22Rv1 (cell line): ENCODE data around the gene EIPR1.

Source experiments
- H3K27ac ChIP-seq: fragments of 450-650 bp; 2 replicates; pipeline ENCODE4 v1.5.1; 2017
- ZFX ChIP-seq: fragments of 450-650 bp; IDR thresholded peaks from 2 replicates; pipeline ENCODE4 v1.6.1; 2017; ENCODE audit warnings: antibody characterized with exemption, borderline replicate concordance
- TF ChIP-seq, protein P1 (sequence below): fragments of 450-650 bp; IDR thresholded peaks from 2 replicates; pipeline ENCODE4 v1.5.1; 2017; ENCODE audit warnings: mild to moderate bottlenecking

EIPR1 gene

DNA sequence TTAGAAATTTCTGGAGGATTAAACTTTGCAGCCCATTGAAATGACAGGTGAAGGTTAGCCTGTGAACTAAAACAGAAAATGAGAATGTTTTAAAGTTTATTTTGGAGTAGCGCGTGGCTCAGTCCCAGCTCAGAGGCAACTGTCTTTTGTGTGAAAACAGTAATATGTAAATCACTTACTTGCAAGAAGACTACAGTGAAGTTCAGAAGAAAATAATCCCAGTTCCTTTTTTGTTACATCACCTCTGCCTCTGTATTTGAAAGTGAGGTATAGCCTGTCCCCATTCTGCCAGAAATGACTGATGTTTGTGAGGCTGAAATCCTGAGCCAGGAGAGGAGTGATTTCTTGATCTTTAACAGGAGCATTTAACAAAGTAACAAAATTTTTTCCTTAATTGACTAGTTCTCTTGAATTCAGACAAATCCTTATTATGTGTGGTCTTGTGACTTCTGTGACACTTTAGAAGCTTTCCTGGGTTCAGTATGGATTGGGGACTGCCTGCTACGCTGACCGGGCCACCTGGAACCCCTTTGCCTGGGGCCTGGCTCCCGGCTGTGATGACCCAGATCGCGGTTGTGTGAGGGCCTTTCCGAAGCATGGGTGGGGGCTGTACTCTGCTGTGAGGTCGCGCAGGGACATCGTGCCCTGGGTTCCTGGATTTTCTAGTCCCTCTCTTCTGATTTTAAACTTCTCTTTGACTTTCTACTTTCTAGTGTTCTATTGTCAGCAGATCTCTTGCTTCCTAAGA, 26.1 kb upstream of the EIPR1 start:
- no peak overlapping the region for H3K27ac ChIP-seq
- TF ChIP-seq ZFX = no peak
- TF ChIP-seq, protein P1, sequence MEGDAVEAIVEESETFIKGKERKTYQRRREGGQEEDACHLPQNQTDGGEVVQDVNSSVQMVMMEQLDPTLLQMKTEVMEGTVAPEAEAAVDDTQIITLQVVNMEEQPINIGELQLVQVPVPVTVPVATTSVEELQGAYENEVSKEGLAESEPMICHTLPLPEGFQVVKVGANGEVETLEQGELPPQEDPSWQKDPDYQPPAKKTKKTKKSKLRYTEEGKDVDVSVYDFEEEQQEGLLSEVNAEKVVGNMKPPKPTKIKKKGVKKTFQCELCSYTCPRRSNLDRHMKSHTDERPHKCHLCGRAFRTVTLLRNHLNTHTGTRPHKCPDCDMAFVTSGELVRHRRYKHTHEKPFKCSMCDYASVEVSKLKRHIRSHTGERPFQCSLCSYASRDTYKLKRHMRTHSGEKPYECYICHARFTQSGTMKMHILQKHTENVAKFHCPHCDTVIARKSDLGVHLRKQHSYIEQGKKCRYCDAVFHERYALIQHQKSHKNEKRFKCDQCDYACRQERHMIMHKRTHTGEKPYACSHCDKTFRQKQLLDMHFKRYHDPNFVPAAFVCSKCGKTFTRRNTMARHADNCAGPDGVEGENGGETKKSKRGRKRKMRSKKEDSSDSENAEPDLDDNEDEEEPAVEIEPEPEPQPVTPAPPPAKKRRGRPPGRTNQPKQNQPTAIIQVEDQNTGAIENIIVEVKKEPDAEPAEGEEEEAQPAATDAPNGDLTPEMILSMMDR = no peak

- no peak for TF ChIP-seq ZFX
- TF ChIP-seq, protein P1 = no peak
Measured at GRCh38 chr2:3399829-3400228, 22.2 kb upstream of the EIPR1 start.

DNA sequence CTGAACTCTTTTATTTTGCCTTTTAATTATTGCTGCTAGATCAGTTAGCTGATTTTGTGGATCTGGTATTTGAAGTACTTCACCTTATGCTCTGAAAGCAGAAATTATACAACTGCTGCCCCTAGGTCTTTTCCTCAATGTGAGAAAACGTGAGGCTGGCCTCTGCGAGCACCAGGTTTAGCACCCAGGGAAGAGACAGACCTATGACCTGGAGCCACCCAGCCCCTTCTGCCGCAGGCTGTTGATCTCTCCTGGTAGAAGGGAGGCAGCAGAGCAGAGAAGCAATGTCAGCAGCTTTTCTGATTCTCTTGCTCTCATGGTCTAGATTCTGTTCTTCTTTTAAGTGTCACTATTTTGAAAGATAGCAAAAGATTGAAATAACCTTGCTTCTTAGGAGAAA, 21.8 kb upstream of the EIPR1 start:
- no peak for TF ChIP-seq ZFX
- TF ChIP-seq, protein P1 = no peak

More at GRCh38 chr2:3399829-3400228, 22.2 kb upstream of the EIPR1 start:
- no peak overlapping the region for H3K27ac ChIP-seq

DNA sequence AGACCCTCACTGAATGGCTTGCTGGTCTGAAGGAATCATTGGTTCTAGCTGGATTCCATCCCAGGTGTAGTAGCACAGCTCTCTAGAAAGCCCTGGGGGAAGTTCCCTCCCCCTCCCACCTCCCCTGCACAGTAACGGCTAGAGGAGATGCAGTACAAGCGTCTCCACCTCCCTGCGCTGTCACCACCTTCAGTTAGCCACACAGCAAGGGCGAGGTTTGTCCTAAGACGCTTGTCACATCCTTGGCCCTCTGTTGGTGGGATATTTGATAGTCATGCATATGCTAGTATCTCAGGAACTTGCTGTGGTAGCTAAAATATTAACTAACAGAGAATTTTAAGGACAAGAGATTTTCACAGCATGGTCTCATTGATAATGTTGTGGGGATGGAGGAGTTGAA, 21.2 kb upstream of the EIPR1 start:
- H3K27ac ChIP-seq = no peak overlapping the region
- TF ChIP-seq, protein P1 = no peak
- no peak for TF ChIP-seq ZFX

More for the DNA sequence above, 21.8 kb upstream of the EIPR1 start:
- no peak overlapping the region for H3K27ac ChIP-seq

DNA sequence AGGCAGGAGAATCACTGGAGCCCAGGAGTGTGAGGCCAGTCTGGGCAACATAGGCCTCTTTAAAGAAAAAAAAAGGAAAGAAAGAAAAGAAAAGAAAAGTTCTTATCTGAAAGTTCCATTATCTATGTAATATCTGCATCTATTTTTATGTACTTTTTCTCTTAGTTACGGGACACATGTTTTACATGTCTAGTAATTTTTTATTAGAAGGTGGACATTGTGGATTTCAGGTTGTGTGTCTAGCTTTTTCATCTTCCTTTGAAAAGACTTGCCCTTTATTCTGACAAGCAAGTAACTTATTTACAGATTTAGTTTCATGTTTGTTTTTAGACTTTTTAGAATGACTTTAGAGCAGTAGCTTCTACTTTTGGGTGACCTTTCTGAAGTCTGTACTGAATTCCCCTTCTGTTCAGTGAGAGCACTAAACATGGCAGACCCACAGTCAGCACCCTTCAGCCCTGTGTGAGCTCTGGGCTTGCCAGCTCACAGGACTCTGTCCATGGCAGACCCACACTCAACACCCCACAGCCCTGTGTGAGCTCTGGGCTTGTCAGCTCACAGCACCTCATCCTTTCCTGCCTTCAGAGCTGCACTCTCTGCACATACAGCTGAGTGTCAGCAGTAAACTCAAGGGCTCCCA, 19.4 kb upstream of the EIPR1 start:
- no peak overlapping the region for H3K27ac ChIP-seq
- no peak for TF ChIP-seq ZFX
- TF ChIP-seq, protein P1 = no peak

- H3K27ac ChIP-seq = no peak overlapping the region
- TF ChIP-seq ZFX = no peak
- TF ChIP-seq, protein P1 = no peak
Measured at GRCh38 chr2:3392216-3392615, 14.6 kb upstream of the EIPR1 start.

- TF ChIP-seq ZFX = no peak
- no peak overlapping the region for H3K27ac ChIP-seq
Measured at GRCh38 chr2:3390041-3390440, 12.4 kb upstream of the EIPR1 start.
